ENCODE results near the gene HMX3. TPM values are rescaled to one million over a fixed set of nuclear protein-coding genes. Genes with fewer than 3 reads are reported as not detected.
"Not testable (repeated sequence)": the region's sequence is repeated elsewhere in the genome, so short reads cannot be mapped to it uniquely, and the experiment has no call there.

Gene HMX3
- total RNA-seq, 2 donors from 2014 or later, result not detected

GRCh38 chr10:123166618-123167017 lies 30.8 kb downstream of the HMX3 start:
- Histone ChIP-seq H3K9ac (ENCODE audit: extremely low read depth, low read length, poor library complexity, severe bottlenecking) (no peak overlapping the region), H3K27ac (ENCODE audit: low read depth, low read length) (no peak overlapping the region), H3K4me1 (ENCODE audit: control insufficient read depth, insufficient read depth, low read length) (no peaks in the 10 kb centered on the region), H3K4me3 (ENCODE audit: low read length) (no peak overlapping the region), H3K36me3 (ENCODE audit: control insufficient read depth, insufficient read depth, low read length) (peaks cover 70% of the 10 kb centered on the region), H3K27me3 (ENCODE audit: control insufficient read depth, insufficient read depth, low read length, poor library complexity, severe bottlenecking) (no peaks in the 10 kb centered on the region), H3K9me3 (ENCODE audit: control insufficient read depth, low read length) (no peaks in the 10 kb centered on the region)
- Mint-ChIP-seq H3K9me3 (no peaks in the 10 kb centered on the region), H3K27me3 (ENCODE audit: insufficient read depth) (no peaks in the 10 kb centered on the region), H3K27ac (peak overlapping the region; percentile 32), H3K4me1 (no peaks in the 10 kb centered on the region), H3K4me3 (no peak overlapping the region), H3K36me3 (ENCODE audit: low read depth) (peaks cover 47% of the 10 kb centered on the region)
- DNase-seq, result no peak
- no peak for TF ChIP-seq CTCF (conservative IDR thresholded peaks at IDR 0.05)
- 96 to 100% methylated on average over 2 of the region's 2 CpGs for WGBS, 2 experiments (ENCODE audit: insufficient coverage in 1 of 2, insufficient read length in 1 of 2)

- no peaks in the 10 kb centered on the region for H3K4me1 Mint-ChIP-seq
- 97 to 100% methylated on average over 3 to 4 of the region's 4 CpGs for WGBS, 2 experiments (ENCODE audit: insufficient coverage in 1 of 2, insufficient read length in 1 of 2)
- no peaks in the 10 kb centered on the region for H3K4me1 ChIP-seq (ENCODE audit: control insufficient read depth, insufficient read depth, low read length)
- no peak overlapping the region for H3K27ac Mint-ChIP-seq
- no peak overlapping the region for H3K9ac ChIP-seq (ENCODE audit: extremely low read depth, low read length, poor library complexity, severe bottlenecking)
- H3K27ac ChIP-seq (ENCODE audit: low read depth, low read length), result no peak overlapping the region
- no peak overlapping the region for H3K4me3 Mint-ChIP-seq
- H3K27me3 Mint-ChIP-seq (ENCODE audit: insufficient read depth), result no peaks in the 10 kb centered on the region
- no peaks in the 10 kb centered on the region for H3K9me3 Mint-ChIP-seq
- H3K9me3 ChIP-seq (ENCODE audit: control insufficient read depth, low read length), result no peaks in the 10 kb centered on the region
- H3K27me3 ChIP-seq (ENCODE audit: control insufficient read depth, insufficient read depth, low read length, poor library complexity, severe bottlenecking), result no peaks in the 10 kb centered on the region
- no peak for TF ChIP-seq CTCF (conservative IDR thresholded peaks at IDR 0.05)
- H3K36me3 Mint-ChIP-seq (ENCODE audit: low read depth), result peaks cover 23% of the 10 kb centered on the region
- H3K4me3 ChIP-seq (ENCODE audit: low read length), result no peak overlapping the region
- peaks cover 43% of the 10 kb centered on the region for H3K36me3 ChIP-seq (ENCODE audit: control insufficient read depth, insufficient read depth, low read length)
- DNase-seq, result no peak
Measured at GRCh38 chr10:123170961-123171360, 35.2 kb downstream of the HMX3 start.

GRCh38 chr10:123171616-123172015 lies 35.8 kb downstream of the HMX3 start:
- 97 to 99% methylated on average over 9 to 10 of the region's 10 CpGs for WGBS, 2 experiments (ENCODE audit: insufficient coverage in 1 of 2, insufficient read length in 1 of 2)

More at GRCh38 chr10:123171616-123172015, 35.8 kb downstream of the HMX3 start:
- not testable (repeated sequence) for H3K9me3 Mint-ChIP-seq; DNase-seq; H3K9ac ChIP-seq (ENCODE audit: extremely low read depth, low read length, poor library complexity, severe bottlenecking); H3K9me3 ChIP-seq (ENCODE audit: control insufficient read depth, low read length); H3K27ac Mint-ChIP-seq; H3K27me3 Mint-ChIP-seq (ENCODE audit: insufficient read depth); H3K27me3 ChIP-seq (ENCODE audit: control insufficient read depth, insufficient read depth, low read length, poor library complexity, severe bottlenecking); H3K4me1 Mint-ChIP-seq; H3K27ac ChIP-seq (ENCODE audit: low read depth, low read length); H3K4me3 Mint-ChIP-seq; H3K4me1 ChIP-seq (ENCODE audit: control insufficient read depth, insufficient read depth, low read length); H3K4me3 ChIP-seq (ENCODE audit: low read length)
- H3K36me3 ChIP-seq (ENCODE audit: control insufficient read depth, insufficient read depth, low read length), result peaks cover 43% of the 10 kb centered on the region
- H3K36me3 Mint-ChIP-seq (ENCODE audit: low read depth), result peaks cover 26% of the 10 kb centered on the region

All from endodermal cell (in vitro differentiated cells).